ENCODE measurements around the gene AP3M1.
A peak's percentile ranks its signal among the peaks of the same experiment; 100 is the strongest.

Gene AP3M1

DNA sequence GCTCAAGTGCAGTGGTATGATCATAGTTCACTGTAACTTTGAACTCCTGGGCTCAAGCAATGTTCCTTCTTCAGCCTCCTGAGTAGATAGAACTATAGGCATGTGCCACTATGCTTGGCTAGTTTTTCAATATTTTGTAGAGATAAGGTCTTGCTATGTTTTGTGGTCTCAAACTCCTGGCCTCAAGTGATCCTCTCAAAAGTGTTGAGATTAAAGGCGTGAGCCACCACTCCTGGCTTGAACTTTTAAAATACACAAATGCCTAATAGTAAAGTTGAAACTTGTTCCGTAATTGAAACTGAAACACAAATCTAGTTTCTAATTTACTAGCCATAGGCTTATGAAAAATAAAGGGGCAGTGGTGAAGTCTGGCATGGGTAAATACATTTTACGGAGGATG lies 65.7 kb downstream of the AP3M1 start:
- Mint-ChIP-seq H3K27me3 (no peaks in the 10 kb centered on the region), H3K36me3 (peaks cover 18% of the 10 kb centered on the region), H3K9me3 (ENCODE audit: low read depth) (no peaks in the 10 kb centered on the region), H3K27ac (no peak overlapping the region), H3K4me3 (no peak overlapping the region), H3K4me1 (ENCODE audit: low read depth) (peaks cover 11% of the 10 kb centered on the region)

DNA sequence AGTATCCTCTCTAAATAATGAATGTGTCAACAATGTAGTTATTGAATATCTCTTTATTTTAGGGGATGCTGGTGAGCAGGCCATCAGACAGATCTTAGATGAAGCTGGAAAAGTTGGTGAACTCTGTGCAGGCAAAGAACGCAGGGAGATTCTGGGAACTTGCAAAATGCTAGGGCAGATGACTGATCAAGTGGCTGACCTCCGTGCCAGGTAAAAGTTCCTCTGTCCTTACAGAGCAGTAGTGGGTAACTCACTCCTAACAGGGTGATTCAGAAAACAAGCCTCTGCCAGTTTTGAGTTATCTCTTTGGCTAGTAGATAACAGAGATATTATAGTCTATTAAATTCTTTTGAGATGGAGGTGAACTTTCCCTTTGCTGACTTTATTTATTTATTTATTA lies 67.3 kb downstream of the AP3M1 start:
- Mint-ChIP-seq H3K27ac (no peak overlapping the region), H3K27me3 (no peaks in the 10 kb centered on the region), H3K4me1 (ENCODE audit: low read depth) (peaks cover 26% of the 10 kb centered on the region), H3K9me3 (ENCODE audit: low read depth) (no peaks in the 10 kb centered on the region), H3K36me3 (peaks cover 9% of the 10 kb centered on the region), H3K4me3 (no peak overlapping the region)

DNA sequence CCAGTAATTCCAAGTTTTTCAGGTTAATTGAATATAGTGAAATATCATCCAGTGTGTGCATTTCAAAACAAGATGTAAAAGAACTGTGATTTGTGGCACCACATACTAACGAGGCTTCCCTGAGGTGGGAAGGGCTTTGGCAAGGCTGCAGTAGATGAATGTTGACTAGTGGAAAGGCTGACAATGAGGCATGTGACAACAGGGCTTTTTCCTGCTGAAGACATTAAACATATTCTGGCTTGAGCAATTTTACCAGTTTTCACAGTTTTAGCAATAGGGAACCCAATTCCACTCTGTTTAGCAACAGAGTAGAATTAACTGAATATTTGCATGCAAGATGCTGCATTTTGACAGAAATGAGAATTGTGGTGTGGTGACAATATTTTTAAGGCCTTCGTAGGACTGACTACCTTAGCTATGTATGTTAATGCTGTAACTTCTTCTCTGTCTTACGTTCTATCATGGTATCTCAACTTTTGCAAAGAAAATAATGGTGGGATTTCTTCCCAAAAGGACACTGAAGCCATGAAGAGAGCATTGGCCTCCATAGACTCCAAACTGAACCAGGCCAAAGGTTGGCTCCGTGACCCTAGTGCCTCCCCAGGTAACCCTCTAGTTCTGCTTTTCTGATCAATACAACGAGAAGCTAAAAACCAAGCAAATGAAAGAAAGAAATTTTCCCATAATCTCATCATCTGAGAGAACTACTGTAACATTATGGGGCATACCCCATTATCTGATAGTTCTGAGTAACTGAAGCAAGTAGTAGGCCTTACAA lies 68.5 kb downstream of the AP3M1 start:
- no peaks in the 10 kb centered on the region for H3K27me3 Mint-ChIP-seq
- peaks cover 34% of the 10 kb centered on the region for H3K4me1 Mint-ChIP-seq (ENCODE audit: low read depth)
- H3K27ac Mint-ChIP-seq, result no peak overlapping the region
- peaks cover 9% of the 10 kb centered on the region for H3K36me3 Mint-ChIP-seq
- H3K9me3 Mint-ChIP-seq (ENCODE audit: low read depth), result no peaks in the 10 kb centered on the region
- H3K4me3 Mint-ChIP-seq, result no peak overlapping the region

DNA sequence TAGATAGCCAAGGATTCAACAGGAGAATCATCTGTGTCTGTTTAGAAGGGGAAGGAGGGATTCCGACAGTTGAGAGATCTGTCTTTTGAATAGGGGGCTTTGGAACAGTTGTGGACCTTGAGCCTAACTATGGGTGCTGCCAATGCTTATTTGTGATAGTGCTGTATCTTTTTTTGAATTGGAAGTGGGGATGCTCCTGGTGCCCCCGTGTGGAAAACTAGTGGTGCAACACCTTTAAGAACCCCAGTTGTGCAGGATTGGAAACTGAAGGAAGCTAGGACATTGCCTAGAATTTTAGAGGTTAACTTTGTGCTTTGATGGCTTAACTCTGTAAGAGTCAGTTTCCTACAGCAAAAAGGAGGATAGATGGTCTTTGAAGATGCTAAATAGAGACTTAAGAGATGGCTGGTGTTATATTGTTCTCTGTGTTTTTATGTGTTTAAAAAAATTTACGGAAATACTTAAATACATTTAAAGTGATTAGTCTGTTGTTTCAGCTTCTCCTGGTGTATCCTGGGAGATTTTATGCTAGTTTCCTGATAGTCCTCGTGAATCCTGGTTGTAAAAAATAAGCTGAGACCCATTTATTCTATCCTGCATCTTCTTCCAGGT lies 69.3 kb downstream of the AP3M1 start:
- peaks cover 9% of the 10 kb centered on the region for H3K36me3 Mint-ChIP-seq
- peaks cover 34% of the 10 kb centered on the region for H3K4me1 Mint-ChIP-seq (ENCODE audit: low read depth)
- no peak overlapping the region for H3K4me3 Mint-ChIP-seq
- H3K27ac Mint-ChIP-seq, result no peak overlapping the region
- H3K27me3 Mint-ChIP-seq, result no peaks in the 10 kb centered on the region
- no peaks in the 10 kb centered on the region for H3K9me3 Mint-ChIP-seq (ENCODE audit: low read depth)

DNA sequence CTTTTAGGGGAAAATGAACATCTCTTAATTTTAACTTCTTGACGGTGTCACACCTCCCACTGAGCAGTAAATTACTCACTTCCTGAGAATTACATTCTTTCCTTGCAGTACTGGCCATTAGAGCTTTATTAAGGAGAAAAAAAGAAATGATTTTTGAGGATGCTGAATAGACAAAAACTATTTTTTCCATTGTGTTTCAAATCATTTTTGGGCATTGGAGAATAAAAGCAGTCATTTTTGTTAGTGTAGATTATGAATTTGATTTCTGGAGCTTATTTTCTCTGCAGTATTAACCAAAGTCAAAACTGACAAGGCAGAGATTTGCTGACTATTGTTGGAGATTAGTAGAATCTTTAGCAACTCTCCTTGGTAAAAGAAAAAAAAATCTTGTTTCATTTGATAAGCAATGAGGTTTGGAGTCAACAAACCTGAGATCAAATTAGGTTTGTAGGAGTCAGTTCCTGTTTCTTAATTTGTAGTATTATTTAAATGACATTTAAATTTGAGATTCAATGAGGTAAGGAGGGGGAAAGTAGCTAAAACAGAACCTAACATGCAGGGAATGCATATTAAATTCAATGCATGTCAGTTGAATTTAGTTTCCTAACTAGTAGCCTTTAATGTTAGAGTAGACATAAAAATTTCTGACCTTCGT lies 70.6 kb downstream of the AP3M1 start:
- Mint-ChIP-seq H3K4me3 (peak overlapping the region; percentile 51), H3K27ac (peak overlapping the region; percentile 88), H3K9me3 (ENCODE audit: low read depth) (no peaks in the 10 kb centered on the region), H3K36me3 (peaks cover 8% of the 10 kb centered on the region), H3K4me1 (ENCODE audit: low read depth) (peaks cover 34% of the 10 kb centered on the region), H3K27me3 (no peaks in the 10 kb centered on the region)

DNA sequence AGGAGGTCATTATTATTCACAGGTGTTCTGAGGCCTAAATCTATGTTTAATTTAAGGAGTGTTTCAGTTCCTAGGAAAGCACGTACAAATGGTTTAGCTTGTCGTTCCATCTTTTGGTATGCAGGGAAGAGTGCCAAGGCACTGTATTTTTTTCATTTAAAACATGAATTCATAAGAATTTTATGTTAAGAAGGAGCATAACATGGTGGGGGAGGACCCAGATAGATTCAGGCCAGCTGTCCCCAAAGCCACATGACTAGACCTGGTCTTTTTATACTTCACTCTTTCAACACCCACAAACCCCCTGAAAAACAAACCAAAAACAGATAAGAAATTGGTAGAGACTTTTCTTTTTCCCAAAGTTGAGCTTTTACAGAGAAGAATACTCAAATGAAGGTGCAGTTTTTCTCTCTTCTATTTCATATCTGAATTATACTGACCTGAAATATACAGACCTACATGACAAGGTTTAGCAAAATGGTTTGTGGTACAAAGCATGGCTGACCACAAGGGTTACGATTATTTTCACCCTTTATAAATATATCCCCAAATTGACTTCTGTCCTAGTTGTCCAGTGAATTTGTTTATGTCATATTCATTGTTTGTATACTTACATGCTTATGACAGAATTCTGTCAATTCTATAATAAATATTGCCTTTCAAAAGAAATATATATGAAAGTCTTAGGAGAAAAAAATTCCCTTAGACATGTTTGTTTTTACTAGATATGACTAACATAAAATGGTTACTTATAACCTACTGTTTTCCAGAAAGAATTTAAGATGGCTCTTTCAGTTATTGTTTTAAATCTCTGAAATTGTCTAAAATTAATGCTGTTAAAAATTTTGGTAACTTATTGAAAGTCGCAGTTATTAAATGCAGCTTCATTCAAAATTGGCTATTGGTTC lies 71.3 kb downstream of the AP3M1 start:
- H3K9me3 Mint-ChIP-seq (ENCODE audit: low read depth), result no peaks in the 10 kb centered on the region
- H3K27ac Mint-ChIP-seq, result peak overlapping the region; percentile 88
- peak overlapping the region; percentile 8 for H3K4me3 Mint-ChIP-seq
- H3K27me3 Mint-ChIP-seq, result no peaks in the 10 kb centered on the region
- H3K4me1 Mint-ChIP-seq (ENCODE audit: low read depth), result peaks cover 34% of the 10 kb centered on the region
- peaks cover 10% of the 10 kb centered on the region for H3K36me3 Mint-ChIP-seq

DNA sequence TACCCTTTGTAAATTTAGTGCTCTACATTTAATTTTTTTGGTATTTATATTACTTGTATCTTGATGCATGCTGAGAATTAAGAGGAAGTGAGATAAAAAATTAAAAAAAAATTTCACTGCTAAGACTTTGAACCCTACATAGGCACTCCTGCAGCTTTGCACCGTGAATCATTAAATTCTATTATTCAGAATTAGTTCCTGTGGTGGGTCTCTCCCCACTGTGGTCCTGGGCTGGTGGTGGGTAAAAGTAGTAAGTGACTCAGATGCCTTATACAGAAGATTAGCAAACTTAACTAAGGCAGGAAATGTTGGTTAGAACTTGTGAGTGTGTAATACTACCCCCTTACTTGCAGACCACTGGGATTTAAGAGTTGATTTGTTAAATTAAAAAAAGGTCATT lies 72.6 kb downstream of the AP3M1 start:
- Mint-ChIP-seq H3K4me1 (ENCODE audit: low read depth) (peaks cover 39% of the 10 kb centered on the region), H3K9me3 (ENCODE audit: low read depth) (no peaks in the 10 kb centered on the region), H3K36me3 (peaks cover 12% of the 10 kb centered on the region), H3K27me3 (no peaks in the 10 kb centered on the region), H3K4me3 (peak overlapping the region; percentile 70), H3K27ac (peak overlapping the region; percentile 88)

DNA sequence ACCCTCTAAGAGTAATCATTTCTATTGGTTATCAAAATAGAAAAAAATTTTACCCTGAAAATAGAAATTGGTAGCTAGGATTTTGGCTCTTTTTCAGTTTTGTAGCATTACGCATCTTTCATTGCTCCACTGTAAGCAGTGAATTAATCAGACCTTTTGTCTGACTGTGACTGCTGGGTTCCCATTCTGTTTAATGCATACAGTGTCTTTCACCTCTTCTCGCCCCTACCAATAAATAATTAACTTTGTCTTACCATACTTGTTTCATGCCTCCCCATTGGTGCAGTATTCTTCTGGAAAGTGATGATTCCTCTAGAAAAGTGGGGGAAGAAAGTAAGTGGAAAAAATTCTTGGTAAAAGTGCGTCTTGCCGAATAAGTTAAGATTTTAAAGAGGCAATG lies 73.2 kb downstream of the AP3M1 start:
- H3K4me1 Mint-ChIP-seq (ENCODE audit: low read depth), result peaks cover 39% of the 10 kb centered on the region
- peaks cover 14% of the 10 kb centered on the region for H3K36me3 Mint-ChIP-seq
- no peak overlapping the region for H3K4me3 Mint-ChIP-seq
- no peaks in the 10 kb centered on the region for H3K9me3 Mint-ChIP-seq (ENCODE audit: low read depth)
- no peak overlapping the region for H3K27ac Mint-ChIP-seq
- H3K27me3 Mint-ChIP-seq, result no peaks in the 10 kb centered on the region

DNA sequence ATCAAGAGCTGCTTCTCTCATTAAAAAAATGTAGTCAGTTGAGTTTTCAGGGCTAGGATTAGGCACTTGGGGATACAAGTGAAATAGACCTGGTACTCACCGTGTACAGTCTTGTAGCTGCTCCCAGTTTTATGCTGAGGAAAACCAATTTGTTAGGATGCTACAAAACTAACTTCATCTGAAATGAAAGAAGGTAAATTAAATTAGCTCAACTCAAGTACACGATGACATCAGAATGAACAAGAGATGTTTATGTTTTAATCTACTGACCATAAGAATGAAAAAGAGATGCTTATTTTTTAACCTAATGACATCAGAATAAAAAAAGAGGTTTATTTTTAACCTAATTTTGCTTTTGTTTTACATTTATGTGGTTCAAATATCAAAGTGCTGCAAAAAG lies 73.7 kb downstream of the AP3M1 start:
- Mint-ChIP-seq H3K36me3 (peaks cover 12% of the 10 kb centered on the region), H3K4me1 (ENCODE audit: low read depth) (peaks cover 39% of the 10 kb centered on the region), H3K9me3 (ENCODE audit: low read depth) (no peaks in the 10 kb centered on the region), H3K4me3 (no peak overlapping the region), H3K27ac (no peak overlapping the region), H3K27me3 (no peaks in the 10 kb centered on the region)

DNA sequence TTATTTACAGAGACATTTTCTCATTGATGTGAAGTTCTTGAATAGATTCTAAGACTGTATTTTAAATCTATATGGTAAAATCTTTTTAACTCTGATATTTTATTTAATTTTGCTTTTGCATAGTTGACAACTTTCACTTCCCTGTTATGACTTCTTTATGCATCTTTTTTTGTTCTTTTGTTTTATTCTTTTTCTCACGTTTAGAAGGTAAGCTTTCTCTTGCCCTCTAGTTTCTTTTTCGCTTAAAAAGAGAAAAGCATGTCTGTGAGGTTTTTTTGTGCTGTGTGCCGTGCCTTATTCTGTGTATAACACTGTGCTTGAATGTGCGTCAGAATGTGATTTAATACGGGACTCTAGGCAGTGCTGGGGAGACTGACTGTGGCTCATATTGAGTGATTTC lies 74.7 kb downstream of the AP3M1 start:
- Mint-ChIP-seq H3K9me3 (ENCODE audit: low read depth) (no peaks in the 10 kb centered on the region), H3K4me1 (ENCODE audit: low read depth) (peaks cover 36% of the 10 kb centered on the region), H3K36me3 (peaks cover 13% of the 10 kb centered on the region), H3K27ac (no peak overlapping the region), H3K27me3 (no peaks in the 10 kb centered on the region), H3K4me3 (no peak overlapping the region)

DNA sequence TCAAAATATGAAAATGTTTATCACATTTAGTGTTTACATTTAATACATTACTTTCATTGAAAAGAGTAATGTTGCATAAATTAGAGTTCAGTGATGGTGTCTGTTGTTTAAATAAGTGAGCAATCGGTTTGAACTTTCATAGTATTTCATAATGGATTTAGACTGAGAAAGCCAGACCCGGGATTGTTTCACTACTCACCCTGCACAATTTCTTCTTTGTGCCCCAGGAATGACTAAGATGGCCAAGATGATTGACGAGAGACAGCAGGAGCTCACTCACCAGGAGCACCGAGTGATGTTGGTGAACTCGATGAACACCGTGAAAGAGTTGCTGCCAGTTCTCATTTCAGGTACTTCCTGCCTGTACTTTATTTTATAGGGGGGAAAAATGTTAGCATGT lies 78.1 kb downstream of the AP3M1 start:
- Mint-ChIP-seq H3K27me3 (no peaks in the 10 kb centered on the region), H3K27ac (no peak overlapping the region), H3K36me3 (peaks cover 20% of the 10 kb centered on the region), H3K9me3 (ENCODE audit: low read depth) (no peaks in the 10 kb centered on the region), H3K4me1 (ENCODE audit: low read depth) (peaks cover 8% of the 10 kb centered on the region), H3K4me3 (no peak overlapping the region)

DNA sequence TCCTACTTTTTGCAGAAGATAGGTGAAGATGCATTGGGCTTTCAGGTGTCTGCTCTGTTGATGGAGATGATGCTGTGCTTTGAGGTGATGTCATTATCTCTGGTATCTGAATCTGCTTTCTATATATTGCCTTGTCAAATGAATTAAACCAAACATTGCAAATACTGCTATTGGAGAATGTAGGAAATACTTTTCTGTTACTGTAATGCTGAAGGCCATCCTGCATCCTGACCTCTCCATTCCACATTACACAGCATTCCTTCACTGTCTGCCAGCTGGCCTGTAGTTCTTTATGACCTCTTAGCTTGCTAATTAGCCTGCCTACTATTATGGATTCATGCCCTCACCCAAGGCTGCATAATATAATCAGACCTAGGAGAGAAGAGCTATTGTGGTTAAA lies 79.5 kb downstream of the AP3M1 start:
- Mint-ChIP-seq H3K36me3 (peaks cover 20% of the 10 kb centered on the region), H3K4me3 (no peak overlapping the region), H3K9me3 (ENCODE audit: low read depth) (no peaks in the 10 kb centered on the region), H3K27ac (no peak overlapping the region), H3K27me3 (no peaks in the 10 kb centered on the region), H3K4me1 (ENCODE audit: low read depth) (peaks cover 5% of the 10 kb centered on the region)
